ENCODE measurements around the gene UBL5. TPM values are rescaled to one million over a fixed set of nuclear protein-coding genes. Genes with fewer than 3 reads are reported as not detected.

The UBL5 gene
- total RNA-seq, 1 donor from 2014 or later: 269 TPM

GRCh38 chr19:9877780-9878510 is 50.2 kb downstream of the UBL5 start:
- H3K4me3 ChIP-seq: no peak overlapping the region
- intact Hi-C loops (cut with DNase I): no loop called here
- no peaks in the 10 kb centered on the region for H3K4me1 ChIP-seq
- H3K36me3 ChIP-seq: no peaks in the 10 kb centered on the region
- H3K27ac ChIP-seq: no peak overlapping the region
- DNase-seq (ENCODE audit: extremely low spot score in 2 of 2): no peak
- no peaks in the 10 kb centered on the region for H3K9me3 ChIP-seq
- no peaks in the 10 kb centered on the region for H3K27me3 ChIP-seq
- TF ChIP-seq POLR2AphosphoS5 (IDR thresholded peaks at IDR 0.05; ENCODE audit: insufficient read depth in 1 of 2, low read depth in 1 of 2) (no peak), CTCF (IDR thresholded peaks at IDR 0.05) (no peak), POLR2A (IDR thresholded peaks at IDR 0.05) (no peak)

GRCh38 chr19:9878511-9879196 is 50.9 kb downstream of the UBL5 start:
- H3K4me1 ChIP-seq: no peaks in the 10 kb centered on the region
- H3K36me3 ChIP-seq: no peaks in the 10 kb centered on the region
- no peak for DNase-seq (ENCODE audit: extremely low spot score in 2 of 2)
- no peak for TF ChIP-seq POLR2AphosphoS5 (IDR thresholded peaks at IDR 0.05; ENCODE audit: insufficient read depth in 1 of 2, low read depth in 1 of 2)
- TF ChIP-seq CTCF (IDR thresholded peaks at IDR 0.05): no peak
- no peak for TF ChIP-seq POLR2A (IDR thresholded peaks at IDR 0.05)
- H3K9me3 ChIP-seq: no peaks in the 10 kb centered on the region
- H3K27me3 ChIP-seq: no peaks in the 10 kb centered on the region
- no peak overlapping the region for H3K27ac ChIP-seq
- intact Hi-C loops (cut with DNase I): no loop called here
- H3K4me3 ChIP-seq: no peak overlapping the region

Small RNA genes lying within 50 kb of the gene (small RNA-seq; reads per million reads assigned to genes)
- gene RF00156: not detected

Other genes with a start within 250 kb of the UBL5 start
- gene ZNF121, start 243.4 kb upstream of the UBL5 start, total RNA-seq: 36.6 TPM
- gene ZNF561, start 206.7 kb upstream of the UBL5 start, total RNA-seq: 29.2 TPM
- 36.3 TPM for gene ZNF562, start 152.8 kb upstream of the UBL5 start, total RNA-seq
- gene ZNF846, start 59.2 kb upstream of the UBL5 start, total RNA-seq: 12.8 TPM
- gene FBXL12, start 8.8 kb upstream of the UBL5 start, total RNA-seq: 39.8 TPM
- 73.4 TPM for gene PIN1, start 7.4 kb downstream of the UBL5 start, total RNA-seq
- 13.8 TPM for gene OLFM2, start 108.6 kb downstream of the UBL5 start, total RNA-seq
- 13.3 TPM for gene COL5A3, start 182.6 kb downstream of the UBL5 start, total RNA-seq
- gene RDH8, start 185.6 kb downstream of the UBL5 start, total RNA-seq: not detected